SIG-M5 treated with dmso at 0.1 percent for 504 hours (cell line): ENCODE results near the gene IDH2.
"Not testable (repeated sequence)": the region's sequence is repeated elsewhere in the genome, so short reads cannot be mapped to it uniquely, and the experiment has no call there.

Source experiments
- DNase-seq: peaks from one replicate; lab custom pipeline; 2025; ENCODE audit not compliant: unreplicated experiment; lab: John Stamatoyannopoulos, UW

Gene IDH2

GRCh38 chr15:90085565-90085964 lies 16.7 kb downstream of the IDH2 start:
- DNase-seq: no peak

GRCh38 chr15:90084876-90085423 lies 17.3 kb downstream of the IDH2 start:
- DNase-seq: no peak

GRCh38 chr15:90083954-90084607 lies 18.2 kb downstream of the IDH2 start:
- DNase-seq: no peak

- DNase-seq: no peak
Measured at GRCh38 chr15:90083419-90083818, 18.8 kb downstream of the IDH2 start.

- no peak for DNase-seq
Measured at GRCh38 chr15:90082140-90082715, 20.0 kb downstream of the IDH2 start.

GRCh38 chr15:90080818-90081393 lies 21.4 kb downstream of the IDH2 start:
- no peak for DNase-seq

GRCh38 chr15:90080458-90080755 lies 21.9 kb downstream of the IDH2 start:
- DNase-seq: no peak

- no peak for DNase-seq
Measured at GRCh38 chr15:90079619-90080457, 22.4 kb downstream of the IDH2 start.

- no peak for DNase-seq
Measured at GRCh38 chr15:90078965-90079364, 23.3 kb downstream of the IDH2 start.

- no peak for DNase-seq
Measured at GRCh38 chr15:90076716-90077115, 25.6 kb downstream of the IDH2 start.

- no peak for DNase-seq
Measured at GRCh38 chr15:90075420-90076289, 26.6 kb downstream of the IDH2 start.

GRCh38 chr15:90074916-90075315 lies 27.4 kb downstream of the IDH2 start:
- no peak for DNase-seq

GRCh38 chr15:90074023-90074422 lies 28.2 kb downstream of the IDH2 start:
- no peak for DNase-seq

GRCh38 chr15:90072978-90073640 lies 29.2 kb downstream of the IDH2 start:
- no peak for DNase-seq

- DNase-seq: peak; percentile 64
Measured at GRCh38 chr15:90071220-90071807, 31.0 kb downstream of the IDH2 start.

GRCh38 chr15:90070623-90071022 lies 31.6 kb downstream of the IDH2 start:
- DNase-seq: not testable (repeated sequence)

GRCh38 chr15:90067953-90068606 lies 34.2 kb downstream of the IDH2 start:
- DNase-seq: no peak

- DNase-seq: no peak
Measured at GRCh38 chr15:90067181-90067952, 34.9 kb downstream of the IDH2 start.

- DNase-seq: no peak
Measured at GRCh38 chr15:90065682-90066049, 36.6 kb downstream of the IDH2 start.
